ENCODE measurements around the gene APAF1.

DNA sequence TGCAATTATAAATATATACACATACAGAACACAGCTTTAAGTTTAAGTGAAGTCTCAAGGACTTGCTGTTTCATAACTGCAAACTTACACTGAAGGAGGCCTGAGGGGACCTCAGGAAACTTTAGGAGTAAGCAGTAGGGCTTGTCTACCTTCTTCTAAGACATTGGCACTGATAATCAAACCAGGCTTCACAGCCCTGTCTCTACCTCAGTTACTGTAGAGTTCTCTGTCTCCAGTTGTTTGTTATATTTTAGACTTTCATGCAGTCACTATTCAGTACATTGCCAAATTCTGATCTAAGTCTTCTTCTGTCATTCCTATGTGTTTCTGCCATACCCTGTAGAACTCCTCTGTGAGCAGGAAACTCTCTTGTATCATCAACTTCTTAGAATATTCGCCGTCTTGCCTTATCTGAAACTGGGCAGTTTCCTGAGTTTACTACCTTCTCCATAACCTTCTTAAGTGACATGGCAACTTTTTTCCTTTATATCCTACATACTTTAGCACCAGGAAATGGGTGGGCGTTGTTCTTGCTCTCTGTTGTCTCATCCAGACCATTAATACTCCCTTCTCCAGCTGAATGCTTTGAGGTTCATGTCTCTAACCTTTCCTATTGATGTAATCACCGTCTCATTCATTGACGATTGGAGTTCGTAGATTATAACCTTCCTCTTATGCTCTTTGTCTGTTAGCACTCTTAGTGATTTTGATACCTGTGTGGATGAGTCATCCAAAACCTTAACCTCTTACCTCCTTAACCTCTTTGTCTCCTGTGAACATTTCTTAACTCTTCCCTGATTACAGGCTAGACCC lies 11.4 kb downstream of the APAF1 start:
- no peak for TF ChIP-seq YY2 (tag by site-specific recombination; IDR thresholded peaks at IDR 0.05)
- TF ChIP-seq, protein P1, sequence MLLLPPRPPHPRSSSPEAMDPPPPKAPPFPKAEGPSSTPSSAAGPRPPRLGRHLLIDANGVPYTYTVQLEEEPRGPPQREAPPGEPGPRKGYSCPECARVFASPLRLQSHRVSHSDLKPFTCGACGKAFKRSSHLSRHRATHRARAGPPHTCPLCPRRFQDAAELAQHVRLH (tag by site-specific recombination; IDR thresholded peaks at IDR 0.05): no peak
- TF ChIP-seq, protein P2, sequence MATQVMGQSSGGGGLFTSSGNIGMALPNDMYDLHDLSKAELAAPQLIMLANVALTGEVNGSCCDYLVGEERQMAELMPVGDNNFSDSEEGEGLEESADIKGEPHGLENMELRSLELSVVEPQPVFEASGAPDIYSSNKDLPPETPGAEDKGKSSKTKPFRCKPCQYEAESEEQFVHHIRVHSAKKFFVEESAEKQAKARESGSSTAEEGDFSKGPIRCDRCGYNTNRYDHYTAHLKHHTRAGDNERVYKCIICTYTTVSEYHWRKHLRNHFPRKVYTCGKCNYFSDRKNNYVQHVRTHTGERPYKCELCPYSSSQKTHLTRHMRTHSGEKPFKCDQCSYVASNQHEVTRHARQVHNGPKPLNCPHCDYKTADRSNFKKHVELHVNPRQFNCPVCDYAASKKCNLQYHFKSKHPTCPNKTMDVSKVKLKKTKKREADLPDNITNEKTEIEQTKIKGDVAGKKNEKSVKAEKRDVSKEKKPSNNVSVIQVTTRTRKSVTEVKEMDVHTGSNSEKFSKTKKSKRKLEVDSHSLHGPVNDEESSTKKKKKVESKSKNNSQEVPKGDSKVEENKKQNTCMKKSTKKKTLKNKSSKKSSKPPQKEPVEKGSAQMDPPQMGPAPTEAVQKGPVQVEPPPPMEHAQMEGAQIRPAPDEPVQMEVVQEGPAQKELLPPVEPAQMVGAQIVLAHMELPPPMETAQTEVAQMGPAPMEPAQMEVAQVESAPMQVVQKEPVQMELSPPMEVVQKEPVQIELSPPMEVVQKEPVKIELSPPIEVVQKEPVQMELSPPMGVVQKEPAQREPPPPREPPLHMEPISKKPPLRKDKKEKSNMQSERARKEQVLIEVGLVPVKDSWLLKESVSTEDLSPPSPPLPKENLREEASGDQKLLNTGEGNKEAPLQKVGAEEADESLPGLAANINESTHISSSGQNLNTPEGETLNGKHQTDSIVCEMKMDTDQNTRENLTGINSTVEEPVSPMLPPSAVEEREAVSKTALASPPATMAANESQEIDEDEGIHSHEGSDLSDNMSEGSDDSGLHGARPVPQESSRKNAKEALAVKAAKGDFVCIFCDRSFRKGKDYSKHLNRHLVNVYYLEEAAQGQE (tag by site-specific recombination; IDR thresholded peaks at IDR 0.05): no peak
- TF ChIP-seq ZNF121 (tag by site-specific recombination; IDR thresholded peaks at IDR 0.05): no peak
- TF ChIP-seq, protein P3, sequence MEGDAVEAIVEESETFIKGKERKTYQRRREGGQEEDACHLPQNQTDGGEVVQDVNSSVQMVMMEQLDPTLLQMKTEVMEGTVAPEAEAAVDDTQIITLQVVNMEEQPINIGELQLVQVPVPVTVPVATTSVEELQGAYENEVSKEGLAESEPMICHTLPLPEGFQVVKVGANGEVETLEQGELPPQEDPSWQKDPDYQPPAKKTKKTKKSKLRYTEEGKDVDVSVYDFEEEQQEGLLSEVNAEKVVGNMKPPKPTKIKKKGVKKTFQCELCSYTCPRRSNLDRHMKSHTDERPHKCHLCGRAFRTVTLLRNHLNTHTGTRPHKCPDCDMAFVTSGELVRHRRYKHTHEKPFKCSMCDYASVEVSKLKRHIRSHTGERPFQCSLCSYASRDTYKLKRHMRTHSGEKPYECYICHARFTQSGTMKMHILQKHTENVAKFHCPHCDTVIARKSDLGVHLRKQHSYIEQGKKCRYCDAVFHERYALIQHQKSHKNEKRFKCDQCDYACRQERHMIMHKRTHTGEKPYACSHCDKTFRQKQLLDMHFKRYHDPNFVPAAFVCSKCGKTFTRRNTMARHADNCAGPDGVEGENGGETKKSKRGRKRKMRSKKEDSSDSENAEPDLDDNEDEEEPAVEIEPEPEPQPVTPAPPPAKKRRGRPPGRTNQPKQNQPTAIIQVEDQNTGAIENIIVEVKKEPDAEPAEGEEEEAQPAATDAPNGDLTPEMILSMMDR (tag by site-specific recombination; IDR thresholded peaks at IDR 0.05): no peak
- TF ChIP-seq, protein P4, sequence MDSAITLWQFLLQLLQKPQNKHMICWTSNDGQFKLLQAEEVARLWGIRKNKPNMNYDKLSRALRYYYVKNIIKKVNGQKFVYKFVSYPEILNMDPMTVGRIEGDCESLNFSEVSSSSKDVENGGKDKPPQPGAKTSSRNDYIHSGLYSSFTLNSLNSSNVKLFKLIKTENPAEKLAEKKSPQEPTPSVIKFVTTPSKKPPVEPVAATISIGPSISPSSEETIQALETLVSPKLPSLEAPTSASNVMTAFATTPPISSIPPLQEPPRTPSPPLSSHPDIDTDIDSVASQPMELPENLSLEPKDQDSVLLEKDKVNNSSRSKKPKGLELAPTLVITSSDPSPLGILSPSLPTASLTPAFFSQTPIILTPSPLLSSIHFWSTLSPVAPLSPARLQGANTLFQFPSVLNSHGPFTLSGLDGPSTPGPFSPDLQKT (IDR thresholded peaks at IDR 0.05; ENCODE audit: borderline replicate concordance, low read depth, low read length): no peak
- TF ChIP-seq HOXD13 (CRISPR knock-in tag; IDR thresholded peaks at IDR 0.05; ENCODE audit: borderline replicate concordance): no peak
